ENCODE measurements around the gene C11orf97.
"Not testable (repeated sequence)": the region's sequence is repeated elsewhere in the genome, so short reads cannot be mapped to it uniquely, and the experiment has no call there.

C11orf97 gene

GRCh38 chr11:94525546-94526324, 13.5 kb downstream of the C11orf97 start:
- peak; percentile 53 for DNase-seq (ENCODE audit: low spot score)

GRCh38 chr11:94526645-94527438, 14.6 kb downstream of the C11orf97 start:
- no peak for DNase-seq (ENCODE audit: low spot score)

DNA sequence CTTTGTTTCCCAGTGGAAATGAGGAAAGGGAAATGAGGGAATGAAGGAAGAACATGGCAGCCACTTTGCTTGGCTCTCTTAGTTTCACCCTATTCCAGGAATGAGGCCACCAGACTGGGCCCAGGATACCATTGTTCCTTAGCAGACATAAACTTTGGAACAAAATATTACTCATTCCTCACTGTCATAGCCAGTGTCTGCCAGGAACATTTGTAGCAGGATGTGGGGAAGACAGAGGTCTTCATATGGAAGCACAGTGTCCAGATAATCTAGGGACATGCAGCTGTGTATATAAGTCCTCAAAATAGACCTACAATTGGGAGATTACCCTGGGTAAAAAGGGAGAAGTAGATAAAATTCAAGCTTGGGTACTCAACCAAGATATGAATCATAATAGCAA, 16.3 kb downstream of the C11orf97 start:
- DNase-seq (ENCODE audit: low spot score), result no peak

- no peak for DNase-seq (ENCODE audit: low spot score)
These were observed 19.9 kb downstream of the C11orf97 start for GRCh38 chr11:94532211-94532610.

DNA sequence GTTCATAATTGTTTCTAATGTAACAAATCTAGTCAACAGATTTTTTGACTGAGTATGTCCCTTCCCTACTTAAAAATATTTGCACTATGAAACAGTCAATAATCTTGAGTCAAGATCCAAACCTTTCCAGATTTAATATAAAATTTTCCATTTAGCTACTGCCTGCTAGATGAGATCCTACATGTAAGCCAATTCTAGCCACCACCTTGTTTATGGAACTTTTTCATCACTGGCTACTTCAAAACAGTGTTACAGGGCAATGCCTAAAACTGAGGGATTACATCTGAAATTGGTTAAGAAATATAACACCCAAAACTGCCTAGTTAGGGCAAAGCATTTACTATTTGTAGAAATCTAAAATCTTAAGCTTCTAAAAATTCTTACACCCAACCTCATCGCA, 20.9 kb downstream of the C11orf97 start:
- no peak for DNase-seq (ENCODE audit: low spot score)

- DNase-seq (ENCODE audit: low spot score), result no peak
These were observed 21.7 kb downstream of the C11orf97 start for GRCh38 chr11:94533696-94534630.

DNA sequence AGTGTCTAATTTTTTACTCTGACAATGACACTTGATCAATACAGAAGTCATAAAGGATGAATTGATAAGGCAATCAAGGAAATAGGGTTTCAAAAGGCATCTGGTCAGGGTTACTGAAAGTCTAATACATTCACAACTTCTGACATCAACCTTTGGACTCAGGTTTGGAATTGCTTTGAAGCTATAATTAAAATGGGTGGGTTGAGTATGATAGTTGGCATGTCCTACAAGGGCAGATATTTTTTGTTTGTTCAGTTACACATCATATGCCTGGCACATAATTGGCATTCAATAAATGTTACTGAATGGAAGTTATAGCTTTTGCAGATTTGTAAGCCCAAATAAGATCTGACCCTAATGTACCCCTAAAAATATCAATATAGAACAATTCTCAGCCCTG, 24.1 kb downstream of the C11orf97 start:
- DNase-seq (ENCODE audit: low spot score), result no peak

- peak; percentile 27 for DNase-seq (ENCODE audit: low spot score)
These were observed 24.9 kb downstream of the C11orf97 start for GRCh38 chr11:94537031-94537600.

- DNase-seq (ENCODE audit: low spot score), result no peak
These were observed 27.2 kb downstream of the C11orf97 start for GRCh38 chr11:94539420-94539819.

DNA sequence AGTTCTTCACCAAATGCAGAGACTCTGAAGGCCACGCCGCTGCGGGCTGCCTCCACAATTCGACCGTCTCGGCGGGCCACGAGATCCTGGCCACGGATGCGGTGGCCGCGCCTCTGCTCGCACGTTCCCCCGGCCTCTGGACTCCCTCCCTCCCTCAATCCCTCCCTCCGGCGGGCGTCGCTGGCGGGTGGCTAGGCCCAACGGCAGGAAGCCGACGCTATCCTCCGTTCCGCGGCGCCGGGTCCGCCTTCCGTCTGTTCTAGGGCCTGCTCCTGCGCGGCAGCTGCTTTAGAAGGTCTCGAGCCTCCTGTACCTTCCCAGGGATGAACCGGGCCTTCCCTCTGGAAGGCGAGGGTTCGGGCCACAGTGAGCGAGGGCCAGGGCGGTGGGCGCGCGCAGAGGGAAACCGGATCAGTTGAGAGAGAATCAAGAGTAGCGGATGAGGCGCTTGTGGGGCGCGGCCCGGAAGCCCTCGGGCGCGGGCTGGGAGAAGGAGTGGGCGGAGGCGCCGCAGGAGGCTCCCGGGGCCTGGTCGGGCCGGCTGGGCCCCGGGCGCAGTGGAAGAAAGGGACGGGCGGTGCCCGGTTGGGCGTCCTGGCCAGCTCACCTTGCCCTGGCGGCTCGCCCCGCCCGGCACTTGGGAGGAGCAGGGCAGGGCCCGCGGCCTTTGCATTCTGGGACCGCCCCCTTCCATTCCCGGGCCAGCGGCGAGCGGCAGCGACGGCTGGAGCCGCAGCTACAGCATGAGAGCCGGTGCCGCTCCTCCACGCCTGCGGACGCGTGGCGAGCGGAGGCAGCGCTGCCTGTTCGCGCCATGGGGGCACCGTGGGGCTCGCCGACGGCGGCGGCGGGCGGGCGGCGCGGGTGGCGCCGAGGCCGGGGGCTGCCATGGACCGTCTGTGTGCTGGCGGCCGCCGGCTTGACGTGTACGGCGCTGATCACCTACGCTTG, 31.7 kb downstream of the C11orf97 start, which contains the start of gene FUT4:
TSS of gene FUT4 (plus strand) at position 227 of the 951 bp plus-strand sequence. CDS start at position 440, 213 bp downstream.
- peak; percentile 79 for DNase-seq (ENCODE audit: low spot score)

GRCh38 chr11:94544646-94545263, 32.5 kb downstream of the C11orf97 start:
- DNase-seq (ENCODE audit: low spot score), result no peak

GRCh38 chr11:94545264-94546161, 33.3 kb downstream of the C11orf97 start:
- no peak for DNase-seq (ENCODE audit: low spot score)

- DNase-seq (ENCODE audit: low spot score), result no peak
These were observed 33.9 kb downstream of the C11orf97 start for GRCh38 chr11:94546162-94546470.

- DNase-seq (ENCODE audit: low spot score), result no peak
These were observed 34.6 kb downstream of the C11orf97 start for GRCh38 chr11:94546886-94547285.

DNA sequence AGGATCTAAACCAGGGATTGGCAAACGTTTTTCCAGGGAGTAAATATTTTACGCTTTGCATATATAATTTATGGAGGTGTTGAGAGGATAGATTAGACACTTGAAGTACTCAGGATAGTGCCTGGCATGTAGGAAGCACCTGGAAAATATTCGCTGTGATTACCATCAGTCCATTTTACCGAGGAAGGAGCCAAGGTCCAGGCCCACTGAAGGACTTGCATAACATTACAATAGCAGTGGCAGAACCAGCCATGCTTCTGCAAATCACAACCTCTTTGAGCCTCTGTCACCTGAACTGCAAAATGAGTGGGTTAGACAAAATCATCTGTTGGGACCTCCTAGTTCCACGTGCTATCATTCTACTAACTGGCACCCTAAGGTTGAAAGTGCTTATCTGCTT, 36.9 kb downstream of the C11orf97 start:
- no peak for DNase-seq (ENCODE audit: low spot score)

- DNase-seq (ENCODE audit: low spot score), result no peak
These were observed 38.3 kb downstream of the C11orf97 start for GRCh38 chr11:94550513-94550912.

DNA sequence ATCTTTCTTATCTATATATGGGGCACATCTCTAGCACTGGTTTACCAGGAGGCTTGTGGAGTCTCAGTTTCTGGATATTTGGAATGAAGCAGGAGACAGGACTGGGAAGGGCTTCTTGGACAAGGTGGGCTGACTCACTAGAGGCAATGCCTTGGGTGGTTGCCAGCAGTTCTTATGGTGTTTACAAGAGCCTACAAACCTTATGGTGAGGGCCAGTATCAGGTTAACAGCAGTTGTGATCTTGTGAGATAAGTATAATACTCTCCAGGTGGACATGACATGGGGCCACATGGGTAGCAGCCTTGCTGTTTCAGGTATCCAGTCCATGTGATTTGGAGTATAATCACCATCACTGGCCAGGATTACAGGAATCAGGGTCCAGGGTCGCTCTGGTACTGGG, 41.7 kb downstream of the C11orf97 start:
- DNase-seq (ENCODE audit: low spot score), result no peak

DNA sequence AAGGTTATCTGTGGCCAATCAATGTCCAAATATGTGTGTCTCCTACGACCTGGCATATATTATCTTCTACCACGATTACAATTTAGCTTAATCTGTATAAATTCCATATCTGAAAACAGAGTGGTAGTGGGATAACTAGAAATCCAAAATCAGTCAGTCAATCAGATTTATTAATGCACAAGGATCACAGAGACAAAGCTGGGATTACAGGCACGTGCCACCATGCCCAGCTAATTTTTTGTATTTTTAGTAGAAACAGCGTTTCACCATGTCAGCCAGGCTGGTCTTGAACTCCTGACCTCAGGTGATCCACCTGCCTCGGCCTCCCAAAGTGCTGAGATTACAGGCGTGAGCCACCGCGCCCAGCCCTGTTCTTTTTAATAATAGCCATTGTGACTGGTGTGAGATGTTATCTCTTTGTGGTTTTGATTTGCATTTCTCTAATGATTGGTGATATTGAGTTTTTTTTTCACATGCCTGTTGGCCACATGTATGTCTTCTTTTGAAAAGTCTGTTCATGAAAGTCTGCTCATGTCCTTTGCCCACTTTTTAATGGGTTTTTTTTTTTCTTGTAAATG, 43.6 kb downstream of the C11orf97 start:
- DNase-seq (ENCODE audit: low spot score), result not testable (repeated sequence)

DNA sequence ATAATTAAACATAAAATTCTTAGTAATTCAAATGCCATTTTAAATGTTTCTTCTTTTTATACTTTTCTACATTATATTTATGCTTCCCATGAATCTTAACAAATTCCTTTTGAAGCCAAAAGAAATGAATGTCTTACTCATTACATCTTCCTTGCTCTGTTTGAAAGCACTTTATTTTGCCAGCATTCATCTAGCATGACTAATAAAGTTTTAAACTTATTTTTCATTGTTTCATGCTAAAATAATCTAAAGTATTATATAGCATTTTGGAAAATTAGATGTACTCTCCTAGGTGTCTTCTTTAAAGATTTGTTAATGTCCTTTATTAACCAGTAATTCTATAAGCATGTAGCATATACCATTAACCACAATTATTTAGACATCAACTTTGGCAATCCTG, 45.2 kb downstream of the C11orf97 start:
- DNase-seq (ENCODE audit: low spot score), result peak; percentile 37

Measured in AG08395 (cell line).